Occipital lobe (tissue), 2 donors: ENCODE measurements around the gene FOSB. TPM values are rescaled to one million over a fixed set of nuclear protein-coding genes. Genes with fewer than 3 reads are reported as not detected.

Experiments
- DNase-seq: peaks from one replicate; lab custom pipeline; 2025; lab: John Stamatoyannopoulos, UW
- total RNA-seq: library from RNA; depleted of rRNA; stranded (reverse); fragments of >200 nt; gene quantifications from one replicate; pipeline ENCODE4 v1.2.3, GENCODE V29; 2014

The FOSB gene
- total RNA-seq, 1 donor from 2014 or later = 2.2 TPM

DNA sequence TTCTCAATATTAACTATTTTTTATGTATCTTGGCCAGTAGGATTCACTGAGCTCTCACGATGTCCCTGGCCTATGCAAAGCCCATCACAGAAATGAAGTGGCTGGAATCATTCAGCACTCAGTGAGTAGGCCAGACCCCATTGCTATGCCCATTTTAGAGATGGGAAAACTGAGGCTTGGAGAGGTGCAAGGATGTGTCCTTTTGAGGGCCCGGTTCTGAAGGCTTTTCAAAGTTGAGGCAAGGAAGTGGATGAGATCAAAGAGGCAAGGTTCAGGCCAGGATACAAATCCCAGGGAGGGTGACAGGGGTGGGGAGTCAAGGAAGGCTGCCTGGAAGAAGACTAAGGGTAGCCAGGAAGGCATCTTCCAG, 25.4 kb upstream of the FOSB start:
- no peak for DNase-seq

DNA sequence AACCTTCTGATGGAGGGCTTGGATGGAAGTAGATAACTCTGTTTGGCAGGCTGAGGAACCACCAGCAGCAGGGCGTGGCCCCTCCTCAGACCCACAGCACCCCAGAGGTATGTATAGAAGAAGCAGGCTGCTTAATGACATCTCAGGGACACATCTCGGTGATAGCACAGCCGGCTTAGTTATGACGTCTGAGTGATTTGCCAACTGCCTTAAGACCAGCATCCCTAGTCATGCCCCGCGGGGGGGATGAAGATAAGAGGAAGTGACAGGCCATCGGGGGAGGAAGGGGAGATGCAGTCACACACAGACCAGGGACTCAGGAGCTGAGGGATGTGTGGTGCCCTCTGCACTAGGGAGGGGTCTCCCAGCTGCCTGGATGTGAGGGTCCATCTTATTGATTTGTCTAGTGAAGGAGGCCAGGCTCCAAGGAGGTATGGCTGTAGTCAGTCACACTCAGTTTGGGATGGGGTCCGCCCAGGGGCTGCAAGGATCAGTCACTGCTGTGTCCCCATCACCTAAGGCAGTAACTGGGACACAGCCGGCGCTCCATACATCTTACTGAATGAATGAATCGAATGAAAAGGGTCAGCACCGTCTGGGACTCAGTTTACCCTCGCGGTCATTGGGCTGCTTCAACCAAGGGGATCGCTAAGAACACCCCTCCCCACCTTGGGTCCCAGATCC, 24.9 kb upstream of the FOSB start:
- no peak for DNase-seq

- DNase-seq = peak; percentile 78
Observed at GRCh38 chr19:45443462-45444317, 24.1 kb upstream of the FOSB start.

DNA sequence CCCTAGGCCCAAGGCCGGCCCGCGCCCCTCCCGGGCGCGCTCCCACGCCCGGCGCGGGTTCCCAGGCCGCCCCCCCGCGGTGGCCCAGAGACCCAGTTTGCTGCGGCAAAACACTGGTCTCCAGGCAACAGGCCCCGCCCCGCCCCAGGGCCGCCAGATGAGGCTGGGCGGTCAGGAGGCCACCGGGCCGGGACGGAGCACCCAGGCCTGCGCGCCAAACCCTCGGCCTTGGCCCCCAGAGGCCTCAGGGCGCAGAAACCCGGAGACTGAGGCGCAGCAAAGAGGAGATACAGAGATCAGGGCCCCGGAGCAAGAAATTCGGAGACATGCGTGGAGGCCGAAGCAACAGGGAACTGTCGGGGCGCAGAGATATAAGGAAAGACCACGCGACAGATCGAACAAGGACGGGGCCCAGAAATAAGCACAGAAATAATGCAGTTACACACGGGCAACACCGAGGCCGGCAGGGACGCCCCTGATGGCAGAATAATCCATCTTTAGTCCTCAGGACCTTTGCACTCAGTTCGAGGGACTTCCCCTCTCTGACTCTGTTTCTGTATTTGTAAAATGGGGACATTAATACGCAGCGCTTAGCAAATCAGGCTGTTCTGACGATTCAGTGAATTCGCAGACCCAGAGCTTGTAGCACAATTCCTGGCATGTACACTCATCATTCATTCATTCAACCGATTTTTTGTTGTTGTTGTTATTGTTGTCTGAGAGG, 23.3 kb upstream of the FOSB start:
- peak; percentile 72 for DNase-seq

GRCh38 chr19:45445139-45445538, 22.7 kb upstream of the FOSB start:
- DNase-seq = no peak

DNA sequence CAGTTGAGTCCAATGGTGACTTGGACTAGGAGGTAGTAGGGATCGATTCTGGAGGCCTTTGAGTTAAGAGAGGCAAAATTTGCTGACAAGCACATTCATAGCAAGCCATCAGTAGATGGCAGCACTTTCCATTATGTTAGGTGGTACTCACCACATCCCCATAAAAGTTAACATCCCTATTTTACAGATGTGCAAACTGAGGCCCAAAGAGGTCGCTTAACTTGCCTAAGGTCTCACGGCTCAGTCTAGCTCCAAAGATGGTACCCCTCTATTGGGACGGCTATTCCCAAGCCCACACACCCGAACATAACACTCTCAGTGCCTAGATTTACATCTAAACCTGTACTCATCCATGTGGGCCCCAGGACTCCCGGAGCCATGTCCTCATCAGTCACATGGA, 21.5 kb upstream of the FOSB start:
- DNase-seq = no peak

DNA sequence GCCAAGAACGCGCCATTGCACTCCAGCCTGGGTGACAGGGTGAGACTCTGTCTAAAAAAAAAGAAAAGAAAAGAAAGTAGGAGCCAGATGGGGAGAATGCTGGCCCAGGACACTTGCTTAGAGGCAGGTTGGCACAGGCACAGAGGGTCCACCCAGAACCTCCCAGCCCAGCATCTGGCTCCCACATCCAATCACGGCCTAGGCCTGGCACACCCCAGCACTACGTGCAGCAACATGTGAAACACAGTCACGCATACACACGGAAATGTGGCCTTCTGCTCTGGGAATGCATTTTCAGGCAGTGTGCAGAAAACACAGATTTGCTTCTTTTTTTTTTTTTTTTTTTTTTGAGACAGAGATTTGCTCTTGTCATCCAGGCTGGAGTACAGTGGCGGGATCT, 20.9 kb upstream of the FOSB start:
- DNase-seq = no peak

DNA sequence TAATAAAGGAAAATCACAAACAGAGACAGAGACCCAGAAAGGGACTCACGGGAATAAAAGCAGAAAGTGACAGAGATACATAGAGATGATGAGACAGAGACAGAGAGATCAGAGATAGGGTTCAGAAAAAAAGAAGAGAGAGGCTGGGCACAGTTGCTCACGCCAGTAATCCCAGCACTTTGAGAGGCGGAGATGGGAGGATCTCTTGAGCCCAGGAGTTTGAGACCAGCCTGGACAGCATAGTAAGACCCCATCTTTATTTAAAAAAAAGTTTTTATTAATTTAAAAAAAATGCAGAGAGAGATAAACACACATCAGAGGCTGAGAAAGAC, 19.4 kb upstream of the FOSB start:
- DNase-seq = no peak

DNA sequence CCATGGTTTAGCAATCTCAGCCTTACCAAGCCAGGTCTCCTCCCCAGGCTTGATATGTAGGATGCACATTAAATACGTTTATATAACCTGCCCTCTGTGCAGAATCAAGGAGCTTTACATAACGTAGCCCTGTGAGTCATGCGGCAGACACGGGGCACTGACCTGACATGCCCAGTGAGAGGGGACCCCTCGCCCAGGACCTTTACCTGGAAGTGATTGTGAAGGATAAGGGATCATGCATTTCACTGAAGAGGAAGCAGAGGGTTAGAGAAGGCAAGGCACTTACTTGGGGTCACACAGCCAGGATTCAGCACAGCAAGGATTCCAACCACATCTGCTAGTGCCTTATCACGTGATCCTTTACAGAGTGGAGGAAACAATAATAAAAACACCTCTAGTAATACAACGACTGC, 18.9 kb upstream of the FOSB start:
- DNase-seq = no peak

DNA sequence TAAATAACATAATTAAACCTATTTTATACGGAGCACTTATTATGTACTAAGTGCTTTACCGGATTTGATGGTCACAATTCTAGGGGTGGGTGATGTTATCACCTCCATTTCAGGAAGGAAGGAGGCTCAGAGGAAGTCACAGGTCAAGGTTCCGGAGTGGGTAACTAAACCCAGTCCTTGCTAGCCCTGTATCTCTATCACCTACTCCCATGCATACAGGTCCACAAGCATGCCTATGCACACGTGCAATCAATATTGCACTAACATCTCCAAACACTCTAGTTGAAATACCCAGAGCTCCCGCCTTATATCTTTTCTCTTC, 17.8 kb upstream of the FOSB start:
- no peak for DNase-seq

GRCh38 chr19:45451131-45451849, 16.5 kb upstream of the FOSB start:
- DNase-seq = peak; percentile 23

DNA sequence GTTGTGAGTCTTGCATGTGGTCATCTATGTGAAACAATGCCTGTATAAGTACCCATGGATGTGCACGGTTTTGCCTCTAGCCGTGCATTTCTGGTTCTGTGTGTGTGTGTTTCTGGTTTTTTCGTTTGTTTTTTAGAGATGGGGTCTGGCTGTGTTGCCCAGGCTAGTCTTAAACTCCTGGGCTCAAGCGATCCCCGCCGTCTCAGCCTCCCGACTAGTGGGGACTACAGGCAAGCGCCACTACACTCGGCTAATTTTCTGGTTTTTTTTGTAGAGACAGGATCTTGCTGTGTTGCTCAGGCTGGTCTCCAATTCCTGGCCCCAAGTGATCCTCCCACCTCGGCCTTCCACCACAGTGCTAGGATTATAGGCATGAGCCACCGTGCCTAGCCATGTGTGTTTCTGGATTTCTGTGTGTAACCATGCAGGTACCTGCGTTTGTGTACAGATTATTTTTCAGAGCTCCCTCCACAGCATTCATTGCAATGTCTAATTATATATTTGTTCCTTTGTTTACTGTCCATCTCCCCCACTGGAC, 15.9 kb upstream of the FOSB start:
- DNase-seq = no peak

DNA sequence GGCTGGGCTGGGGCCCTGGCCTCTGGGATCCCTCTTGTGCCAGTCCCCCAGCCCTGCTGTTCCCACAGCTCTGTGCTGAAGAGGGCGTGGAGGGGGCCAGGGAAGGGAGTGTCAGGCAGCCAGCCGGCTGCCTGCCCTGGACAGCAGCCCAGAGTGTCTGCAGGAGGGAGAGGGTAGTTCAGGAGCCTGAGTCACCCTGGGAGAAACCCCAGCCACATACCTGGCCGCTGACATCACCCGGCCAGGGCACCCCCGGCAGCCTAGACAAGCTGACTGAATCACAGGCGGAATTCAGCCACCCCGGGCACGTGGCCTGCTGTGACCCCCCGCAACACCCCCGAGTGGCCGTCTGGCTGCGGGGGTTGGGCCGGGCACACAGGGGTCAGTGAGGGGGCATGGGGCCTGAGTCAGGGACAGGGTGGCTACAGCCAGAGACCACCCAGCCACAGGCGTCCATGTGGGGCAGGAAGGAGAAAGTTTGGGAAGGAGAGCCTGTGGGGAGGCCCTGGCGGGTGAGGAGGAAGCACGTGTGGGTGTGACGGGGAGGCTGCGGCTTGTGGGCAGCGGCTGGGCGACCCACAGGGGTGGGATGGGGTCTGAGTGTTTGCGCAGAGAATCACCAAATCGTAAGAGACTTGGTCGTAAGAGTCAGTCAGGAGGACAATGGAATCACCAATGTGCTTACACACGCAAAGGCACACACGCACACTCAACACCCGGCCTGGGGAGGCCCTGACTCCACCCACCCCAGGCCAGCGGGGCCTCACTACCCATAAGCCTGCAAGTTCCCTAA, 11.9 kb upstream of the FOSB start:
- no peak for DNase-seq

GRCh38 chr19:45456500-45456815, 11.3 kb upstream of the FOSB start:
- DNase-seq = no peak

DNA sequence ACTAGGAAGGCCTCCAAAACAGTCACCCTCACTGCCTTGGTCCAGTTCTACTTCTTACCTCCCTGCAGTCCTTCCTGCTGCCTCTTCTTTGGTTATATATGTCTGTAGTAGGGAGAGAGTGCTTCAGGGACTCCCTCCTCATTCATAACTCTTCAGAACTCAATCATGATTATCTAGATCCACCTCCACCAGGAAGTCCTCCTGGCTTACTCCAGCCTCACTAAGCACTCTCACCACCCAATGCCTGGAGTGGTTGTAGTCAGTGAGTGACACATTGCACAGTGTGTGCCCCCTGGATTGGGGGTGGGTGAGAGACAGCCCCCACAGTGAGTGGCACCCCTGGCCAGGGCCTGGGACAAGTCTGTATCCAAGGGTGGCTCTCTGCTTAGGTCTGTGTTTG, 10.0 kb upstream of the FOSB start:
- no peak for DNase-seq

GRCh38 chr19:45460807-45461347, 6.9 kb upstream of the FOSB start:
- DNase-seq = no peak

GRCh38 chr19:45462174-45462573, 5.6 kb upstream of the FOSB start:
- DNase-seq = no peak

DNA sequence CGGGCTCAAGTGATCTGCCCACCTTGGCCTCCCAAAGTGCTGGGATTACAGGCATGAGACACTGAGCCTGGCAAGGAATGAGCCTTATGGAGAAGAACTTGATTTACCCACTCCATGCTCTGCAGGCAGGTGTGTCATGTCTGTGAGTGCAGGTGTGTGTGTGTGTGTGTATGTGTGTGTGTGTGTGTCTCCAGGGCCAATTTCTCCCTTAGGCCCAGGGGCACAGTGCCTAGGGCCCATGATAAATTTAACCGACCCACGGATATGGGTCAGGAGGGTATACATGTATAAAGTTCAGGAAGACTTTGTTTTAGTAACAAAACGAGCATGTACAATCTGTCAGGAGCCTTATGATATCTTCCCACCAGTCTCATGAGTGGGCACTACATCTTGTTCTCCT, 4.6 kb upstream of the FOSB start:
- DNase-seq = no peak

DNA sequence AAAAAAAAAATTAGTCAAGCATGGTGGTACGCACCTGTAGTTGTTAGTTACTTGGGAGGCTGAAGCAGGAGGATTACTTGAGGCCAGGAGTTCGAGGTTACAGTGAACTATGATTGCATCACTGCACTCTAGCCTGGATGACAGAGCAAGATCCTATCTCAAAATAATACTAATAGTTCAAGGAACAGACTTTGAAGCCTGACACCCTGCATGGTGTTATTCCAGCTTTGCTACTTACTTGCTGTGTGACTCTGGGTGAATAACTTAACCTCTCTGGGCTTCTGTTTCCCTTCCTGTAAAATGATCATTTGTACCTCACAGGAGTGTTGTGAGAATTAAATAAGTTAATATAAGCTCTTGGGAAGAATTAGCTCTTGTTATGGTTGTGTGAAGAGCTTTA, 3.5 kb upstream of the FOSB start:
- no peak for DNase-seq

DNA sequence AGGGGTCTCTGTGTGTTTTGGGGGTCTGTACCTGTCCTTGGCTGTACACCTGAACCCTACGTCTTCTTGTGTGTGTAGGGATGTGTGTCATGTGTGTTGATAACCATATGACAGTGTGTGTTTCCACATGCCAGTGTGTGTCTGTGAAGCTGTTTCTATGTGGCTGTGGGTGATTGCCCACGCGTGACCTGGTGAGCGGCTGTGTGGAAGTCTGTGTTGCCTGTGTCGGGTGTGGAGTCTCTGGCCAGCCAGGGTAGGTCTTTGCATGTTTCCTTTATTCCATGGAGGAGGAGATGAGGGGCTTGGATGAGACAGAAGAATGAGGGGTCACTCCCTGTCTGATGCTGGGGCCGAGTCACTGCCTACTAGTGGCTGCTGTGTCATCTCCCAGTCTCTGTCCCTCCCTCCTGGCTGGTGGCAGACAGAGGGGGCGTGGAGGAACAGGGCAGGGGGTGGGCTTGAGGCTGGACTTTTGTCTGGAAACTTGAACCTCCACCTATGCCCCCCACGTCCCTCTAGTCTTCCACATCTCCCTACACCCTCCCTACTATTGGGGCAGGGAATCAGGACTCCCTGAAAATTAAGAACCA, 2.8 kb upstream of the FOSB start:
- DNase-seq = no peak

- no peak for DNase-seq
Observed at GRCh38 chr19:45467115-45467455, 711 bp upstream of the FOSB start.
